ENCODE results near the gene CATSPERZ. TPM values are rescaled to one million over a fixed set of nuclear protein-coding genes. Genes with fewer than 3 reads are reported as not detected.

CATSPERZ gene
- total and polyA plus RNA-seq, 2 of the 13 experiments (the other 11 are each of a cell fraction or from before 2014, with no cell fraction given) = 0.22 to 0.48 TPM

DNA sequence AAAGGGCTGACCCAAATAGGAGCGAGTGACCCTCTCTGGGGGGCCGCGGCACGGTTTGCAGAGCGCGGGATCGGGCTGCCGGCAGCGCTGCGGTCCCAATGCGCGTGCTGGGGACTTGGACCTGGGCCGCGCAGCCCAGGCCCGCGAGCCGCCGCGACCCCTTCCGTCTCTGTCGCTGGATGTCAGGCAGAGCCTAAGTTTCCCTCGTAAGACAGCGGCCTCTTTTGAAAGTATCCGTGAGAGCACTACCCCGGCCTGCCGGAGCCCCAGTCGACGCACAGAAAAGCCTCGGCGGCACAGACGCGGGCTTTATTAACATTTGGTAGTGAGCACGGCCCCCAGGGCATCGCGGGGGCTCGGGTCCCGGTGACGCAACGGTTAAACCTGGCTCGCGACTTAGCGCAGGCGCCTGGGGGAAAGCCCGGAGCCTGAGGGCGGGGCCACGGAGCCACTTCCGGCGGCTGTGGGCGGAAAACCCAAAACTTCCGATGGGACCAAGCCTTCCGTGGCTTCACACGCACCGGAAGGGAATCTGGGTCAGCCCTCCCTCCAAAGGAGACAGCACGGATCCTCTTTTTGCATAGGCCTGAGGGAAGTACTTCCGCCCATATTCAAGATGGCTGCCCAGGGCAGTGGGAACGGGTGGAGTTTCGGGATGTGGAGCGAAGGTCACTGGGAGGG is 30.5 kb upstream of the CATSPERZ start (continued):
- no peak for TF ChIP-seq CENPT (CRISPR knock-in tag; IDR thresholded peaks at IDR 0.05; ENCODE audit: low read depth)
- no peak for TF ChIP-seq SNAI1 (CRISPR knock-in tag; IDR thresholded peaks at IDR 0.05; ENCODE audit: borderline replicate concordance)
- TF ChIP-seq MLLT10 (CRISPR knock-in tag; IDR thresholded peaks at IDR 0.05) = no peak
- TF ChIP-seq, protein P1, sequence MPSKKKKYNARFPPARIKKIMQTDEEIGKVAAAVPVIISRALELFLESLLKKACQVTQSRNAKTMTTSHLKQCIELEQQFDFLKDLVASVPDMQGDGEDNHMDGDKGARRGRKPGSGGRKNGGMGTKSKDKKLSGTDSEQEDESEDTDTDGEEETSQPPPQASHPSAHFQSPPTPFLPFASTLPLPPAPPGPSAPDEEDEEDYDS (CRISPR knock-in tag; IDR thresholded peaks at IDR 0.05) = peak; percentile 70
- TF ChIP-seq ZNF335 (CRISPR knock-in tag; IDR thresholded peaks at IDR 0.05) = peak; percentile 78; the same call in 1 of the 2 replicates
- no peak for TF ChIP-seq PAF1 (CRISPR knock-in tag; IDR thresholded peaks at IDR 0.05)
- TF ChIP-seq, protein P2, sequence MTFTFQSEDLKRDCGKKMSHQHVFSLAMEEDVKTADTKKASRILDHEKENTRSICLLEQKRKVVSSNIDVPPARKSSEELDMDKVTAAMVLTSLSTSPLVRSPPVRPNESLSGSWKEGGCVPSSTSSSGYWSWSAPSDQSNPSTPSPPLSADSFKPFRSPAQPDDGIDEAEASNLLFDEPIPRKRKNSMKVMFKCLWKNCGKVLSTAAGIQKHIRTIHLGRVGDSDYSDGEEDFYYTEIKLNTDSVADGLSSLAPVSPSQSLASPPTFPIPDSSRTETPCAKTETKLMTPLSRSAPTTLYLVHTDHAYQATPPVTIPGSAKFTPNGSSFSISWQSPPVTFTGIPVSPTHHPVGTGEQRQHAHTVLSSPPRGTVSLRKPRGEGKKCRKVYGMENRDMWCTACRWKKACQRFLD (CRISPR knock-in tag; IDR thresholded peaks at IDR 0.05; ENCODE audit: borderline replicate concordance) = no peak
- TF ChIP-seq ZFAT (CRISPR knock-in tag; conservative IDR thresholded peaks at IDR 0.05) = no peak
- TF ChIP-seq, protein P3, sequence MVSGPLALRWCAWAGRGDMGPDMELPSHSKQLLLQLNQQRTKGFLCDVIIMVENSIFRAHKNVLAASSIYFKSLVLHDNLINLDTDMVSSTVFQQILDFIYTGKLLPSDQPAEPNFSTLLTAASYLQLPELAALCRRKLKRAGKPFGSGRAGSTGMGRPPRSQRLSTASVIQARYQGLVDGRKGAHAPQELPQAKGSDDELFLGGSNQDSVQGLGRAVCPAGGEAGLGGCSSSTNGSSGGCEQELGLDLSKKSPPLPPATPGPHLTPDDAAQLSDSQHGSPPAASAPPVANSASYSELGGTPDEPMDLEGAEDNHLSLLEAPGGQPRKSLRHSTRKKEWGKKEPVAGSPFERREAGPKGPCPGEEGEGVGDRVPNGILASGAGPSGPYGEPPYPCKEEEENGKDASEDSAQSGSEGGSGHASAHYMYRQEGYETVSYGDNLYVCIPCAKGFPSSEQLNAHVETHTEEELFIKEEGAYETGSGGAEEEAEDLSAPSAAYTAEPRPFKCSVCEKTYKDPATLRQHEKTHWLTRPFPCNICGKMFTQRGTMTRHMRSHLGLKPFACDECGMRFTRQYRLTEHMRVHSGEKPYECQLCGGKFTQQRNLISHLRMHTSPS (CRISPR knock-in tag; IDR thresholded peaks at IDR 0.05; ENCODE audit: low read depth) = no peak
- peak; percentile 79 for TF ChIP-seq ZNF121 (CRISPR knock-in tag; IDR thresholded peaks at IDR 0.05)
- TF ChIP-seq, protein P4, sequence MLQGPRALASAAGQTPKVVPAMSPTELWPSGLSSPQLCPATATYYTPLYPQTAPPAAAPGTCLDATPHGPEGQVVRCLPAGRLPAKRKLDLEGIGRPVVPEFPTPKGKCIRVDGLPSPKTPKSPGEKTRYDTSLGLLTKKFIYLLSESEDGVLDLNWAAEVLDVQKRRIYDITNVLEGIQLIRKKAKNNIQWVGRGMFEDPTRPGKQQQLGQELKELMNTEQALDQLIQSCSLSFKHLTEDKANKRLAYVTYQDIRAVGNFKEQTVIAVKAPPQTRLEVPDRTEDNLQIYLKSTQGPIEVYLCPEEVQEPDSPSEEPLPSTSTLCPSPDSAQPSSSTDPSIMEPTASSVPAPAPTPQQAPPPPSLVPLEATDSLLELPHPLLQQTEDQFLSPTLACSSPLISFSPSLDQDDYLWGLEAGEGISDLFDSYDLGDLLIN (CRISPR knock-in tag; IDR thresholded peaks at IDR 0.05; ENCODE audit: borderline replicate concordance) = no peak
- TF ChIP-seq, protein P5, sequence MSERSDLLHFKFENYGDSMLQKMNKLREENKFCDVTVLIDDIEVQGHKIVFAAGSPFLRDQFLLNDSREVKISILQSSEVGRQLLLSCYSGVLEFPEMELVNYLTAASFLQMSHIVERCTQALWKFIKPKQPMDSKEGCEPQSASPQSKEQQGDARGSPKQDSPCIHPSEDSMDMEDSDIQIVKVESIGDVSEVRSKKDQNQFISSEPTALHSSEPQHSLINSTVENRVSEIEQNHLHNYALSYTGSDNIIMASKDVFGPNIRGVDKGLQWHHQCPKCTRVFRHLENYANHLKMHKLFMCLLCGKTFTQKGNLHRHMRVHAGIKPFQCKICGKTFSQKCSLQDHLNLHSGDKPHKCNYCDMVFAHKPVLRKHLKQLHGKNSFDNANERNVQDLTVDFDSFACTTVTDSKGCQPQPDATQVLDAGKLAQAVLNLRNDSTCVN (CRISPR knock-in tag; IDR thresholded peaks at IDR 0.05; ENCODE audit: borderline replicate concordance) = no peak
- TF ChIP-seq, protein P6, sequence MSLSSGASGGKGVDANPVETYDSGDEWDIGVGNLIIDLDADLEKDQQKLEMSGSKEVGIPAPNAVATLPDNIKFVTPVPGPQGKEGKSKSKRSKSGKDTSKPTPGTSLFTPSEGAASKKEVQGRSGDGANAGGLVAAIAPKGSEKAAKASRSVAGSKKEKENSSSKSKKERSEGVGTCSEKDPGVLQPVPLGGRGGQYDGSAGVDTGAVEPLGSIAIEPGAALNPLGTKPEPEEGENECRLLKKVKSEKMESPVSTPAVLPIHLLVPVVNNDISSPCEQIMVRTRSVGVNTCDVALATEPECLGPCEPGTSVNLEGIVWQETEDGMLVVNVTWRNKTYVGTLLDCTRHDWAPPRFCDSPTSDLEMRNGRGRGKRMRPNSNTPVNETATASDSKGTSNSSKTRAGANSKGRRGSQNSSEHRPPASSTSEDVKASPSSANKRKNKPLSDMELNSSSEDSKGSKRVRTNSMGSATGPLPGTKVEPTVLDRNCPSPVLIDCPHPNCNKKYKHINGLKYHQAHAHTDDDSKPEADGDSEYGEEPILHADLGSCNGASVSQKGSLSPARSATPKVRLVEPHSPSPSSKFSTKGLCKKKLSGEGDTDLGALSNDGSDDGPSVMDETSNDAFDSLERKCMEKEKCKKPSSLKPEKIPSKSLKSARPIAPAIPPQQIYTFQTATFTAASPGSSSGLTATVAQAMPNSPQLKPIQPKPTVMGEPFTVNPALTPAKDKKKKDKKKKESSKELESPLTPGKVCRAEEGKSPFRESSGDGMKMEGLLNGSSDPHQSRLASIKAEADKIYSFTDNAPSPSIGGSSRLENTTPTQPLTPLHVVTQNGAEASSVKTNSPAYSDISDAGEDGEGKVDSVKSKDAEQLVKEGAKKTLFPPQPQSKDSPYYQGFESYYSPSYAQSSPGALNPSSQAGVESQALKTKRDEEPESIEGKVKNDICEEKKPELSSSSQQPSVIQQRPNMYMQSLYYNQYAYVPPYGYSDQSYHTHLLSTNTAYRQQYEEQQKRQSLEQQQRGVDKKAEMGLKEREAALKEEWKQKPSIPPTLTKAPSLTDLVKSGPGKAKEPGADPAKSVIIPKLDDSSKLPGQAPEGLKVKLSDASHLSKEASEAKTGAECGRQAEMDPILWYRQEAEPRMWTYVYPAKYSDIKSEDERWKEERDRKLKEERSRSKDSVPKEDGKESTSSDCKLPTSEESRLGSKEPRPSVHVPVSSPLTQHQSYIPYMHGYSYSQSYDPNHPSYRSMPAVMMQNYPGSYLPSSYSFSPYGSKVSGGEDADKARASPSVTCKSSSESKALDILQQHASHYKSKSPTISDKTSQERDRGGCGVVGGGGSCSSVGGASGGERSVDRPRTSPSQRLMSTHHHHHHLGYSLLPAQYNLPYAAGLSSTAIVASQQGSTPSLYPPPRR (CRISPR knock-in tag; IDR thresholded peaks at IDR 0.05; ENCODE audit: borderline replicate concordance) = no peak
- TF ChIP-seq FOXP1 (IDR thresholded peaks at IDR 0.05) = no peak
- peak; percentile 26; the same call in 1 of the 2 replicates for TF ChIP-seq FOXP1 (CRISPR knock-in tag; IDR thresholded peaks at IDR 0.05)
- TF ChIP-seq RARA (CRISPR knock-in tag; IDR thresholded peaks at IDR 0.05) = peak; percentile 48; the same call in 1 of the 2 replicates
- no peak for TF ChIP-seq ZKSCAN1 (IDR thresholded peaks at IDR 0.05; ENCODE audit: low read length)
- peak; percentile 83; the same call in 1 of the 2 replicates for TF ChIP-seq SIN3A (IDR thresholded peaks at IDR 0.05; ENCODE audit: borderline replicate concordance, low read depth, low read length)
- TF ChIP-seq CAMTA2 (CRISPR knock-in tag; IDR thresholded peaks at IDR 0.05; ENCODE audit: borderline replicate concordance) = no peak
- no peak for TF ChIP-seq BHLHE40 (IDR thresholded peaks at IDR 0.05; ENCODE audit: low read length)

All from HepG2 (cell line).